Stimulated activated CD4-positive, alpha-beta T cell treated with anti-CD3 and anti-CD28 coated beads, TNF-alpha, amount 100 ng/mL, for 48 hours (primary cell): ENCODE data around the gene KIF16B.
"Not testable (repeated sequence)": the region's sequence is repeated elsewhere in the genome, so short reads cannot be mapped to it uniquely, and the experiment has no call there.

Source experiments
- DNase-seq, 3 donors: peaks; one replicate each; pipeline ENCODE4 v3.0.0-alpha.2; 2020; ENCODE audit warnings: low read depth in 3 of 3

Gene KIF16B

GRCh38 chr20:16481977-16482376, 91.3 kb downstream of the KIF16B start:
- DNase-seq, result no peak

- DNase-seq, result no peak
Observed at GRCh38 chr20:16479666-16480065, 93.6 kb downstream of the KIF16B start.

- DNase-seq, result no peak
Observed at GRCh38 chr20:16477632-16478031, 95.6 kb downstream of the KIF16B start.

GRCh38 chr20:16476032-16476431, 97.2 kb downstream of the KIF16B start:
- DNase-seq, result no peak

GRCh38 chr20:16475225-16475624, 98.0 kb downstream of the KIF16B start:
- DNase-seq, result no peak

- no peak for DNase-seq
Observed at GRCh38 chr20:16474363-16474762, 98.9 kb downstream of the KIF16B start.

- DNase-seq, result no peak
Observed at GRCh38 chr20:16472045-16472872, 101.0 kb downstream of the KIF16B start.

GRCh38 chr20:16469395-16469905, 103.8 kb downstream of the KIF16B start:
- DNase-seq, result no peak

- no peak for DNase-seq
Observed at GRCh38 chr20:16462711-16463110, 110.5 kb downstream of the KIF16B start.

GRCh38 chr20:16459019-16459700, 114.1 kb downstream of the KIF16B start:
- DNase-seq, result no peak

- DNase-seq, result no peak
Observed at GRCh38 chr20:16457514-16457913, 115.7 kb downstream of the KIF16B start.

- no peak for DNase-seq
Observed at GRCh38 chr20:16455324-16455723, 117.9 kb downstream of the KIF16B start.

GRCh38 chr20:16451982-16452381, 121.3 kb downstream of the KIF16B start:
- DNase-seq, result no peak

GRCh38 chr20:16451001-16451400, 122.2 kb downstream of the KIF16B start:
- DNase-seq, result no peak

- no peak for DNase-seq
Observed at GRCh38 chr20:16446991-16447390, 126.3 kb downstream of the KIF16B start.

GRCh38 chr20:16446246-16446645, 127.0 kb downstream of the KIF16B start:
- DNase-seq, result no peak

- DNase-seq, result no peak
Observed at GRCh38 chr20:16445482-16445881, 127.8 kb downstream of the KIF16B start.

GRCh38 chr20:16444057-16444777, 129.0 kb downstream of the KIF16B start:
- no peak for DNase-seq

- DNase-seq, result no peak
Observed at GRCh38 chr20:16441546-16442164, 131.6 kb downstream of the KIF16B start.

GRCh38 chr20:16440686-16441085, 132.6 kb downstream of the KIF16B start:
- DNase-seq, result no peak

- DNase-seq, result not testable (repeated sequence)
Observed at GRCh38 chr20:16439540-16439939, 133.7 kb downstream of the KIF16B start.

- DNase-seq, result no peak
Observed at GRCh38 chr20:16438100-16438499, 135.1 kb downstream of the KIF16B start.
